ENCODE results near the gene INSR. TPM values are rescaled to one million over a fixed set of nuclear protein-coding genes. Genes with fewer than 3 reads are reported as not detected.

The INSR gene
- total and polyA plus RNA-seq, 2 of the 8 experiments (the other 6 are each of a cell fraction or from before 2014, with no cell fraction given), result 13.1 to 48.7 TPM

- no peak for TF ChIP-seq CHD2 (IDR thresholded peaks at IDR 0.05; ENCODE audit: low read length)
These were observed 39.6 kb downstream of the INSR start (continued) for GRCh38 chr19:7254590-7254989.

Measured in H1 (cell line).